NCI-H526 (cell line): ENCODE measurements around the gene PFDN6.

ENCODE experiments used
- DNase-seq, 2 experiments: peaks; one replicate each; lab custom pipeline; 2025; lab: John Stamatoyannopoulos, UW

PFDN6 gene

DNA sequence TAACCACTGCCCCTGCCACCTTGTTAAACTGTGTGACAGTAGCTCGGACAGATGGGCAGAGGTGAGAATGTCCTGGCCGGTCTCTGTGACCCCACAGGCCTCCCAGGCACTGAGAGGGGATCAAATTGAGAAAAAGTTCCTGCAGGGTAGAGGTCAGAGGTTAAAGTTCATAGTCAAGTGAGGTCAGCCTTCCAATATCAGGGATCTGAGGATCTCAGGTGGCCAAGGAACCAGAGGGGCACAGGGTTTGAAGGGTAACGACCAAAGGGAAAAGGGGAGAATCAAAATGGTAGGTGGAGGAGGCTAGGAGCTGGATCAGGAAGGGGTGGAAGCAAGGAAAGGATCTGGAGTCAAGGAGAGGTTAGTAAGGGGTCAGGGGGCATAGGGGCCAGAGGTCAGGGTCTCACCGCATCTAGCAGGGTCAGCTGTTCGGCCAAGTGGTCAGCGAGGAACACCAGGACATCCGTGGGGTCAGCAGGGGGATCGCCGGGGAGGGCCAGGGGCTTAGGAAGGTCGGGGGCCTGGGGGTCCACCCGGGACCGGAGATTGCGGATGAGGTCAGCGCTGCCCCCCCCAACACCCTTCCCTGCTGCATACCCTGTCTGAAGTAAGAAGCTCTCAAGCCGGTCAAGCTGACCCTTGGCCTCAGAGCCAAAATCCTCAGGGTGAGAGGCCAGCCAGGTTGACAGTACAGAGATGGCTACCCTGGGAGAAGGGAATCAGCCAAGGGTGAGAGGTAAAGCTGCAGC lies 6.4 kb downstream of the PFDN6 start:
- DNase-seq = no peak

- DNase-seq = no peak
These were observed 7.5 kb downstream of the PFDN6 start for GRCh38 chr6:33296797-33297405.

DNA sequence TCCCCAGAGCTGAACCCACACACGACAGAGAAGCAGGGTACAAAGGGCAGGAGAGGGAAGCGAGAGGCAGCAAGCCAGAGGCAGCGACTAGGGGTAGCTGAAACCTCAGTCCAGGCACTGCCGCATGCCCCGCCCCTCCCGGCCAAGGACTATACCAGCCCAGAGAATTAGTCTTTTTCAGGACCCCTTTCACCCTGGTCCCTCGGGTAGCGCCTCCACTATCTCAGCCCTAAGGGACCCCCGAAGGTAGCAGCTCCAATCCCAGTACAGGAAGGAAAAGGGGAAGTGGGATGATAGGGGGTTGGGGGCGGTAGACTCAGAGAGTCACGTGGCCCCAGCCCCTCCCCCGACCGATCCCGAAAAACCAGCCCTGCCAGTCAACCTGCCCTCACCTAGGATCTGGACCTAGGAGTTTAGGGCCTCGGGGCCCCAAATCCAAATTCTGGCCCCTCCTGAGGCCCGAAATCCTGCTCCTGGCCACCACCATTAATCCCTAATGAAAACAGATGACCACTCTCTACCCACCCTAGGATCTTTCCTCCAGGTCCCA lies 8.1 kb downstream of the PFDN6 start:
- peak; percentile 21 to 66 for DNase-seq

DNA sequence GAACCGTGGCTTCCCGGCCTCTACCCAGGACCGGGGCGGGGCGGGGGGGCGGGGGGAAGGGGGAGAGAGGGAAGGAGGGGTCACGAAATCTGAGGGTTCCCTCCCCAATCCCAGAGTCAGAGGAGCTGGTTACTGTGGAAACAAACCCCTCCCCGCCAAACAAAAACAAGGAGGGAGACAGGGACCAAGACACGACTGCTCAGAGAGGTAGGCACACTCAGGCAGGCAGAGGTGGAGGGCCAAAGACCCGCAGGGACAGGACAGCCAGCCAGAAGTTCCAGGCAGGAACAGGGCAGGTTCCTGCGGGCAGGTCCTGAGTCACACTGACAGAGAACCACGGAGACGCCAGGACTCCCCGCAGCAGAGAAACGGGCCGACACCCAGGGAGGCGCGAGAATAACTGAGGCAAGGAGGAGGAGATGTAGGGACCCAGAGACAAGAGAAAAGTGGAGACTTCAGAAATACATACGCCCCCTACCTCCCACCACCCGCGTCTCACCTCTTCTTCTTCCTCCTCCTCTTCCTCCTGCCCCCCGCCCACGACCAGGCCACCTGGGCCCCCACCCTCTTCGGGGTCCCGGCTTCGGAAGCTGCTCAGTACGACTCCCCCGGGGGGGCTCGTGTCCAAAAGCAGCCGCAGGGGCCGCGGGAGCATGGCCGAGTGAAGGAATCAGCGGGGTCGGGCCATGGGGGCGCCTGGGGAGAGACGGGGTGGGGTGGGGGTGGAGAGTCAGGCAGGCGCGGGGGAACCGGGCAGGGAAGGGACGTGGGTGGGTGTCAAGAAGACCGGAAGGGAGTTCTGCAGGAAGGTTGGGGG lies 8.8 kb downstream of the PFDN6 start:
- peak; percentile 46 to 76 for DNase-seq

- peak; percentile 55 to 74 for DNase-seq
These were observed 9.4 kb downstream of the PFDN6 start, which contains the start of gene RGL2 for GRCh38 chr6:33298773-33299236. Gene RGL2 (minus strand): TSS chr6:33298942. CDS start chr6:33298610, 332 bp downstream.

GRCh38 chr6:33299237-33299944 lies 10.0 kb downstream of the PFDN6 start:
- peak; percentile 92 to 97 for DNase-seq

DNA sequence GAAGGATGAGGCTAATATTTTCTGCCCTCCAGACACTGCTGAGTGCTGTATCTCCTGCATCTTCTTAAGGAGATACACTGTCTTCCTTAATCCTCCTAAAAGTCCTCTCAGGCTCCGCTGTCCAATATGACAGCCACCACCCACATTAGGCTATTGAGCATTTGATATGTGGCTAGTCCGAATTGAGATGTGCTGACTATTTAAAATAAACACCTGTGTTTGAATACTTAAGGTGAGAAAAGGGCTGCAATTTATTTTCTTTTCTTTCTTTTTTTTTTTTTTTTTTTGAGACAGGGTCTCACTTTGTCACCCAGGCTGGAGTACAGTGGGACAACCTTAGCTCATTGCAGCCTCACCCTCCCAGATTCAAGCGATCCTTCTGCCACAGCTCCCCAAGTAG lies 12.5 kb downstream of the PFDN6 start:
- no peak for DNase-seq

GRCh38 chr6:33304216-33304615 lies 14.8 kb downstream of the PFDN6 start:
- no peak for DNase-seq

DNA sequence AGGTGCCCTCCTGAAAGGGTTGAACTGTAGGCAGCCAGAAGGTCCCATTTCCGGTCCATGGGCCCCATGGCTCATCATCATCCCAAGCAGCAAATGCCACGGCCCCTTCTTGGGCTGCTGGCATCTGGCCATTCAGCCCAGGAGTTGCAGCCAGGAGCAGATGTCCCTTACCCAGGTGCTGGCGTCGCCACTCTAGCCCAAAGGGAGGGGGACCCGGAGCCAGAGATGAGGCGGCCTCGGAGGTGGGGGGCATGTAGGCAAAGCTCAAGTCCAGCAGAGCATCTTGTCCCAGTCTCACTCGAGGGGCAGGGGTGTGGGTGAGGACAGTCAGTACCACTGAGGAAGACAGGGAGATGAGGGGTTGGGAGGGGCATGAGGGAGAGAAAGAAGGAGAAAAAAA lies 15.7 kb downstream of the PFDN6 start:
- DNase-seq = no peak

DNA sequence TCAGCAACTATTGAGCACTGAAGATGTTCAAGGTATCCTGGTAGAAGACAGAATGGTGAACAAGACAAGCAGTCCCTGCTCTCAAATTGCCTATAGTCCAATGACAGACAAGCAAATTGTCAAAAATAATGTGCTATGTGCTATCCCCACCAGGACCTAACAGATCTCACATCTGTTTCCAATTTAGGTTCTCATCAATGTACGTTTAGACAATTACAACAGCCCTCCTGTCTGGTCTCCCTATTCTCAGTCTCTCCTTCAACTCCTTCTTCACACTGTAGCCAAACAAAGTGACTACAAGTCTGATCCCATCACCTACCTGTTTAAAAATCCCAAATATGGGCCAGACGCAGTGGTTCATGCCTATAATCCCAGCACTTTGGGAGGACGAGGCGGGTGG lies 17.0 kb downstream of the PFDN6 start:
- DNase-seq = no peak

DNA sequence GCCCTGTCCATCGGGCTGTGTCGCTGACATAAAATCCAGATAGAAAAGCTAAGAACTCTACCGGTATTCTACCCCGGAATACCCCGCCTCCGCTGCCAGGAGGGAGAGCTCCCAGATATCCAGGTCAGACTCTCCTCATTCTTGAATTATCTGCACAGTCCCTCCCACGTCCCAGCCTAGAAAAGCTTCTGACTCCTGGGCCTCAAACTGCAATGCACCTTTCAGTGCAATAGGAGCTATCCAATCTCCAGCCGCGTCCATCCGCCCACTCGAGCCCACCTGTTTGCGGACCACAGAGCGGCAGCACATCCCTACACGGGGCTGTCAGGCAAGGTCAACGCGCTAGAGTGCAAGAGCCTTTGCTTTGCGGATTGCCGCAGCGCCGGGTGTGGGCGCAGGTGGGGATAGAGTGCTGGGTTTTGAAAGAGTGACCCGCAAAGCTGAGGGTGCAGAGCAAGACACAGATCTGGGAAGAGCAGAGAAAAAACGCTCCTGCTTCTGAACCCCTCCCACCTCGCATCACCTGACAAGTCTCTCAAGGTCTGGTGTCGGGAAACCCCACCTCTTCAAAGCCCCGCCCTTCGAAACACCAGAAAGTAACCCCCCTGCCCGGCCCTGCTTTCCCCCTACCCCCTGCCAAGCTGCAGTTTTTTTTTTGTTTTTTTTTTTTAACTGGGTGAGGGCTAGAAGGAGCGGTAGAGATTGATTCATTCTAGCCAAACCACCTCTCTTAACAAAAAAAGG lies 23.1 kb downstream of the PFDN6 start:
- DNase-seq = peak; percentile 86 to 91

- peak; percentile 42 to 66 for DNase-seq
These were observed 23.8 kb downstream of the PFDN6 start for GRCh38 chr6:33313105-33313708.

GRCh38 chr6:33313709-33314514 lies 24.5 kb downstream of the PFDN6 start, which contains the start of gene TAPBP:
Gene TAPBP (minus strand): TSS chr6:33314078. CDS start chr6:33314041, 37 bp downstream.
- DNase-seq = peak; percentile 63 to 70

- DNase-seq = peak; percentile 27 to 56
These were observed 25.1 kb downstream of the PFDN6 start for GRCh38 chr6:33314515-33314942.

DNA sequence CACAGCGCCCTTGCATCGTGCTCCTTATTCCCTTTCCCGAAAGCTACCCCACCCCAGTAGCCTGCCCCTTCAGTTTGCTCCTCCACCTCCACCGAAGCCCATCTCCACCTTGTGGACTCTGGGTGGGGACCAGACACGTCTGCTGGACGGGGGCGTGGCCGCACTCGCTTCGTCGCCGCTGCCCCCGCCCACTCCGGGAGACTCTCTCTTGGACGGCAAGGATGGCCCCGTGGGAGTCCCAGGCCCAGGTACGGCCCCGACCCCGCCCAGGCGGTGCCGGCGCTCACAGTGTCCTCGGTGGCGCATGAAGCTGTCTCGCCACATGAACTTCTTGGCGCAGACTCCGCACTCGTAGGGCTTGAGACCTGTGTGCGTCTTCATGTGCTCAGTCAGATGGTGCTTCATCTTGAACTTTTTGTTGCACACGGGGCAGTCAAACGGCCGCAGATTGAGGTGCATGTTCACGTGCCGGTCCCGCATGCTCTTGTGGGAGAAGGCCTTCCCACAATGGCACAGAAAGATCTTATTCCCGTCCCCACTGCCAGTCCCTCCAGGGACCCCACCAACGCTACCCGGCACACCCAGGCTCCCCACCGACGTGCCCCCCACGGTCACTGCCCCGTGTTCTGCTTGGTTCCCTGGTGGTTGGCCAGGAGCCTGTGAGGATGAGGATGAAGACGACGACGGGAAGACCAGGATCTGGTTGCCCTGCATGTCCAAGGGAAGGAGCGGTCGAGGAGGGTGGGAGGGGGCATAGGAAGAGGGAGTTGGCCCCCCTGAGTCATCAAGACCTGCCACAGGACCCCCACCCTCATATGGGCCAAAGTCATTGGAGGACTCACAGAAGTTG lies 25.8 kb downstream of the PFDN6 start:
- peak; percentile 27 to 87 for DNase-seq

DNA sequence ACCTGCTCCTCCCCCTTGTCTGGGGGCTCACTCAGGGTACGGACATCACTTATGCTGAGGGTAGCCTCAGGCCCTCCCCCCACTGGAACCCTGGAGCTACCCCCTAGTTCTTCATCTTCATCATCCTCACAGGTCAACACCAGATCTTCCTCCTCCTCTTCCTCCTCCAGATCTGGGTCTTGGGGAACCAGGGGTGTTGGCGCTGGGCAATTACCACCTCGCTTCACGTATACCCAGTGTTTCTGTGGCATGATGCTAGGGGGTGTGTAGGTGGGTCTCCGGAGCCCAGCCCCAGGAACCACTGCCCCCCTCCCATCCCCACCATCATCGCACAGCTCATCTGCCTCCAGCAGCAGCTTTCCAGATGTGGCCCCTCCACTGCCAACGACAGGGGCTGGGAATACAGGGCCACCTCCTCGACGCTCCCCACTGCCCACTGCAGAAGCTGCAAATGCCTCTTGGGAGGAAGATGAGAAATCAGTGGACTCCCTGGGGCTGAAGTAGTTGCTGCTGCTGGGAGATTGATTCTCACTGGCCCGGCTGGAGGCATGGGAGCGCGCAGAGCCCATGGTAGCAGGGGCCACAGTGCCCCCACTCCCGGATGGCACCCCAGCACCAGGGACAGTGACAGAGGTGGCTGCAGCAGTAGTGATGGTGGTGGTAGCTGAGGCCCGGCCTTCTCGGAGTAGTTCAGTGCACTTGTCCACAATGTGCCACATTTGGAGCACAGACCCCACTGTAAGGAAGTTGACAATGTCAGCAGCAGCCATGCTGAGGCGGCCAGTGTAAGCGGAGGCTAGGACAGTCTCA lies 26.6 kb downstream of the PFDN6 start:
- no peak for DNase-seq

- DNase-seq = no peak
These were observed 27.4 kb downstream of the PFDN6 start for GRCh38 chr6:33316603-33317418.
